ENCODE results near the gene PREX1. TPM values are rescaled to one million over a fixed set of nuclear protein-coding genes. Genes with fewer than 3 reads are reported as not detected.

PREX1 gene
- total RNA-seq, 1 donor from 2014 or later: 20.8 TPM

DNA sequence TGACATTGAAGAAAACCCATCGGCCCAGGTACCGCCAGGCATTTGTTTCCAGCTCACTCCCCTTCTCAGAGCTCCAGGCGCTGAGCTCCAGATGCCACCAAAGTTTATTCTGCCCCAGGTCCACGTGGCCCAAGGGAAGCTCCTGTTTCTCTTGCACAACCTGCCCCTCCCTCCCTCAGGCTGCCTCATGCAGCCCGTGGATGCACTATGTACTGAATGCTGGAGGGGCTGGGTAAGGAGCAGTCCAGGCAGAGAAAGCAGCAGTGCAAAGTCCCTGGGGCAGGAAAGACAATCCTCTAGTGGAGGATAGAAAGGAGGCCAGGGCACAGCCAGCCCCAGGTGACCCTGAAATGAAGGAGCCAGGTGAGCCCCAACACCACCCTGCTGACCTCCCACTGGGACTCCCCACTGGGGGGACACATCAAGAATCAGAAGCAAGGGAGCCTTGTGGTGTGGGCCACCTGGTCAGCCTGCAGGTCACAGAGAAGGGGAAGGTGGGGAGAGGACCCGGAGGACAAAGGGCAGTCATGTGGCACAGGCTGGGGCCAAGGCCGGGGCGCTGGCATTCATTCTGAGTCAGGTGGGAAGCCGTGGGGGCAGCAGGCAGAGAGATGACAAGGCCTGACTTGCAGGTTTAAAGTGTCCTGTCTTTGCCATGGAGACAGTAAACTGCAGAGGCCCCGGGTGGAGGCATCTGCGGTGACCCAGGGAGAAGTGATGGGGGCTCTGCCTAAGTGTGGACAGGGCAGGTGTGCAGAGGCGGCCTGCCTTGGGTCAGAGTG is 230.1 kb downstream of the PREX1 start:
- Mint-ChIP-seq H3K27ac (no peak overlapping the region), H3K4me1 (ENCODE audit: unreplicated experiment) (peaks cover 16% of the 10 kb centered on the region), H3K27me3 (peaks cover 8% of the 10 kb centered on the region), H3K4me3 (no peak overlapping the region), H3K9me3 (no peaks in the 10 kb centered on the region), H3K36me3 (no peaks in the 10 kb centered on the region)
- DNase-seq (ENCODE audit: extremely low spot score, unreplicated experiment): no peak
- TF ChIP-seq, protein P1, sequence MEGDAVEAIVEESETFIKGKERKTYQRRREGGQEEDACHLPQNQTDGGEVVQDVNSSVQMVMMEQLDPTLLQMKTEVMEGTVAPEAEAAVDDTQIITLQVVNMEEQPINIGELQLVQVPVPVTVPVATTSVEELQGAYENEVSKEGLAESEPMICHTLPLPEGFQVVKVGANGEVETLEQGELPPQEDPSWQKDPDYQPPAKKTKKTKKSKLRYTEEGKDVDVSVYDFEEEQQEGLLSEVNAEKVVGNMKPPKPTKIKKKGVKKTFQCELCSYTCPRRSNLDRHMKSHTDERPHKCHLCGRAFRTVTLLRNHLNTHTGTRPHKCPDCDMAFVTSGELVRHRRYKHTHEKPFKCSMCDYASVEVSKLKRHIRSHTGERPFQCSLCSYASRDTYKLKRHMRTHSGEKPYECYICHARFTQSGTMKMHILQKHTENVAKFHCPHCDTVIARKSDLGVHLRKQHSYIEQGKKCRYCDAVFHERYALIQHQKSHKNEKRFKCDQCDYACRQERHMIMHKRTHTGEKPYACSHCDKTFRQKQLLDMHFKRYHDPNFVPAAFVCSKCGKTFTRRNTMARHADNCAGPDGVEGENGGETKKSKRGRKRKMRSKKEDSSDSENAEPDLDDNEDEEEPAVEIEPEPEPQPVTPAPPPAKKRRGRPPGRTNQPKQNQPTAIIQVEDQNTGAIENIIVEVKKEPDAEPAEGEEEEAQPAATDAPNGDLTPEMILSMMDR (conservative IDR thresholded peaks at IDR 0.05): no peak

DNA sequence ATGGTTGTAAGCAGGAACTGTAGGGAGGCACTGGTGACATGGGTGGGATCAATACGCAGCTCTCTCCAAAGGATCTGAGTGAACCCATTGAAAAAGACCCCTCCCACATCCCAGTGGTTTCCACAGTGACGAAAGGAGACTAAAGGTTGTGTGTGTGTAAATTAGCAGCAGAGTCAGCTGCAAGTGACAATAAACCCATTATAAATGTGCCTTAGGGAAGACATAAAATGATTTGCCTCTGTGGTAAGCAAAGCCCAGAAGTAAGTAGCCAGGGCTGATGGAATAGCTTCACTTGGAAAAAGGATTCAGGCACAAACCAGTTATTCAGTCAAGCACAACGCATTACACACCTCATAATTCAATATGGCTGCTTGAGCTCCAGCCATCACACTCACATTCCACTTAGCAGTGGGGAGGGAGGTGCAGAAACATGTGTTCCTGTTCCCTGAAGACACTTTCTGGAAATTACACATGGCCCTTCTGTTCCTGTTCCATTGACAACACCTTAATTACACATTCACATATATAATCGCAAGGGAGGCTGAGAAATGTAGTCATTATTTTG is 231.4 kb downstream of the PREX1 start:
- no peaks in the 10 kb centered on the region for H3K36me3 Mint-ChIP-seq
- DNase-seq (ENCODE audit: extremely low spot score, unreplicated experiment): no peak
- peaks cover 8% of the 10 kb centered on the region for H3K27me3 Mint-ChIP-seq
- H3K27ac Mint-ChIP-seq: no peak overlapping the region
- H3K4me1 Mint-ChIP-seq (ENCODE audit: unreplicated experiment): peaks cover 16% of the 10 kb centered on the region
- no peak overlapping the region for H3K4me3 Mint-ChIP-seq
- H3K9me3 Mint-ChIP-seq: no peaks in the 10 kb centered on the region
- TF ChIP-seq, protein P1 (conservative IDR thresholded peaks at IDR 0.05): no peak

DNA sequence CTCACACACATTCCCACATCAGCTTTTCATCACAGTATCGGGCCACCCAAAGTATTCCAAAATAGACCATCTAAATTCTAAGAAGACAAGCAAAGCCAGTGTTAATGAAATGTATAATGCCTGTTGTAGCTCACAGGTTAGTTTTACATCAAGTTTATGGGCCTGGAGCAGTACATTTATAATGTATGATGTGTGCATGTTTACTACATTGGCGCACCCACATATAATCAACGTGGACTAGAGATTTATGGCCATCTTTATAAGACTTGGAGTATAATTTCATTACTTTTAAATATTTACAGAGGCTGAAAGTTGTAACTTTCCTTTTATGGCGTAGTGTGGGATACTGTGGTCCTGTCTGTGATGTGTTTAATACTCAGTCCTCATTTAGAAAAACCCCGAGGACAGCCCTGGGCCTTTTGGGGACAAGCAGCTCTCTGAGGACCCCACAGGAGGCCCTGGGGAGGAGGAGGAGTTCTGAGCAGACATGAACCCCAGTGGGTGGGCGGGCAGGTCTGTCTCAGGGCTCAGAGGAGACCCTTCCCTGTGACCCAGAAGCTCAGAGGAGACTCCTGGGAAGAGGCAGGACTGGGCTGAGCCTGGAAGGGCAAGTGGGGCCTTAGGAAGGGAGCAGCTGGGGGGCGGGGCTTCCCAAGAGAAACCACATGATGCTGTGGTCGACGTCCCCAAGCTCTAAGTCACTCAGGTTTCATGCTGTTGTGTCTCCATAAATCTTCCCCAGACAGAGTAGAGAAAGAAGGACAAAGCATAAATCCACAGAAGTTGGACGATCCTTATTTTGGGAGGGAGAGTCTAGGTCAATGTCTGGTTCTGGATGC is 232.1 kb downstream of the PREX1 start:
- H3K27ac Mint-ChIP-seq: no peak overlapping the region
- TF ChIP-seq, protein P1 (conservative IDR thresholded peaks at IDR 0.05): no peak
- H3K4me1 Mint-ChIP-seq (ENCODE audit: unreplicated experiment): peaks cover 16% of the 10 kb centered on the region
- H3K4me3 Mint-ChIP-seq: no peak overlapping the region
- no peaks in the 10 kb centered on the region for H3K9me3 Mint-ChIP-seq
- DNase-seq (ENCODE audit: extremely low spot score, unreplicated experiment): no peak
- H3K27me3 Mint-ChIP-seq: peaks cover 8% of the 10 kb centered on the region
- H3K36me3 Mint-ChIP-seq: no peaks in the 10 kb centered on the region

DNA sequence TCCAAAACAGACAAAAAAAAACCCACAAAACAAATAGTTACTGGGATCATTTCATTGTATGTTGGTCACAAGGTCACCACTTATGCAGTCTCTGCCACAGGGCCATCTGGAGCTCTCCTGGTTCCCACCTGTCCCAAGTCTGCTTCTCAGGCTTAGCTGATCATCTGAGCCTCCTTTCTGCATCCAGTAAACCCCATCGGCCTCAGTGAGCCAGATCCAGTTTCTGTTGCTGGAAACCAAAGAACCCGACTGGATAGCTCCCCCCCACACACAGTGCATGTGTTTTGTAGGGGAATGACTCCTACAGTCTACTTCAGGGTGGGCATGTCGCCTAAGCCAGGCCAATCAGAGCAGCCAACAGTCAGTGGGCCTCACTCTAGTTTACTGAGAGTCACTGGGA is 233.3 kb downstream of the PREX1 start:
- Mint-ChIP-seq H3K9me3 (no peaks in the 10 kb centered on the region), H3K4me3 (no peak overlapping the region), H3K4me1 (ENCODE audit: unreplicated experiment) (peaks cover 16% of the 10 kb centered on the region), H3K36me3 (no peaks in the 10 kb centered on the region), H3K27me3 (peaks cover 3% of the 10 kb centered on the region), H3K27ac (no peak overlapping the region)
- TF ChIP-seq, protein P1 (conservative IDR thresholded peaks at IDR 0.05): no peak
- DNase-seq (ENCODE audit: extremely low spot score, unreplicated experiment): no peak

DNA sequence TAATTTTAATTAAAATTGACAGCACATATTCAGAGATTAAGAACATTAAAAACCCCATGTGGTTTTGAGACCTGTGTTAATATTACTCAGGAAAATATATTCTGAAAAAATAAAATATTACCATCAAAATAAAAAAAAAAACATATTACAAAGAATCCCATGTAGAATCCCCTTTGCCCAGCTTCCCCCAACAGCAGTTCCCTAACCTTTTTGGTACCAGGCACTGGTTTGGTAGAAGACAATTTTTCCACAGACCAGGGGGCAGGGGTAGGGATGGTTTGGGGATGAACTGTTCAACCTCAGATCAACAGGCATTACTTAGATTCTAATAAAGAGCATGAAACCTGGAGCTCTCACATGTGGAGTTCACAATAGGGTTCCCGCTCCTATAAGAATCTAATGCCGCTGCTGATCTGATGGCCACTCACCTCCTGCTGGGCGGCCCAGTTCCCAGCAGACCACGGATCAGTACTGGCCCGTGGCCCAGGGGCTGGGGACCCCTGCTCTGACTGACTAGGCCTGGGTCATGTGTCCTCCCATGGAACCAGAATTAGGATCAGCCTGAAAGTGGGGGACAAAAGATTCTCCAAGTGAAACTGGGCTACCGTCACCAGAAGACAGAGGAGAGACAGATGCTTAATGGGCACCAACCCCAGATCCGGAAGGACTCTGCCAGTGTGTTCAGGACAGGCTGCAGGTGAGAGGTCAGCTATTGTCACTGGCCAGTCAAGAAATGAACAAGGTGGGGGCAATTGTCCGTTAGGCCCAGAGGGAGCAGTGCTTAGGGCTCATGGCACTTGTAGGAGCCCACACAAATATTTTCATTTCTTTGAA is 235.5 kb downstream of the PREX1 start:
- no peaks in the 10 kb centered on the region for H3K36me3 Mint-ChIP-seq
- H3K27me3 Mint-ChIP-seq: peaks cover 2% of the 10 kb centered on the region
- TF ChIP-seq, protein P1 (conservative IDR thresholded peaks at IDR 0.05): no peak
- no peak for DNase-seq (ENCODE audit: extremely low spot score, unreplicated experiment)
- no peak overlapping the region for H3K4me3 Mint-ChIP-seq
- H3K4me1 Mint-ChIP-seq (ENCODE audit: unreplicated experiment): peaks cover 16% of the 10 kb centered on the region
- no peaks in the 10 kb centered on the region for H3K9me3 Mint-ChIP-seq
- H3K27ac Mint-ChIP-seq: no peak overlapping the region

All from type B pancreatic cell (in vitro differentiated cells).